ENCODE data around the gene GABRB1.
A peak's percentile ranks its signal among the peaks of the same experiment; 100 is the strongest.

Gene GABRB1

DNA sequence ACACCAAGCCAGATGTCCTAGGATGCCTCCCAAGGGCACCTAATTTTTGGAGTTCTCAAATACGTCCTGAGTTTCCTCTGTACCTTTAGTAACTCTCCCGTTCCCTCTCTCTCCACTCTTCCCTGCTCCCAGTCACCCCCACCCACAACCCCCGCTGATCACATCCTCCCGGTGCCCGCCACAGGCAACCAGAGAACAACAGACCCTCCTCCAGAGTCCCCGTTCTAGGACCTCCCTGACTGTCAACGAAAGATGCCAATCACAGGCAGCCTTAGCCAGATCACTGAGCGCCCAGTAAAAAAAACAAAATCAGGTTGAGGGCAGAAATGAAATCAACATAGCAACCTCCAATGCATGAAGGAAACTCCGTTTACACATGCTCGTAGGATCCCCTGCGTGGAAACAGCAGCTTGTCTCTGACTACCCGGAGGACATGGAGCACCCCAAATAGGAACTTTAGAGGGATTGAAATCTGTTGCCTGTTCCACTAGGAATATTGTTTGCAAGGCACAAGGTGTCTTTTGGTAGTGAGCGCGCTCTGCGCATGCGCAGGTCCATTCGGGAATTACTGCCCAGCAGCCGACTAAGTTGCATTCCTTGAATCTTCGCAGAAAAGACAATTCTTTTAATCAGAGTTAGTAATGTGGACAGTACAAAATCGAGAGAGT lies at the start of gene GABRB1:
TSS of gene GABRB1 (plus strand) at position 557 of the 668 bp plus-strand sequence.
- DNase-seq: peak; percentile 2

DNA sequence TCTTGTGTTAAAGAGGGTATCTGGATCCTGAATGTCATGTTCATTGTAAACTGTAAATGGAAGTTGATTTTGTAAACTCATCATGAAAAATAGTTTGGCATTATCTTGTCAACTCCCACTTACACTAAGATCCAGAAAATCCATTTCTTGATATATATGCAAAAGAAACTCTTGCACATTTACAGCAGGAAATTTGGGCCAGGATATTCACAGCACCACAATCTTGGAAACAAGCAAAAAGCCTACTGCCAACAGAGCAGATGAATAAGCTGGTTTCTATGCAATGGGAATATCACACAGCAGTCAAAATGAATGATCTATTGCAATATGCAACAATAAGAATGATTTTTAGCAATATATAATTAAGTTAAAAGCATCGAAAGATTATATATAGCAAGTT lies 46.6 kb upstream of the GABRB1 start:
- DNase-seq: no peak

DNA sequence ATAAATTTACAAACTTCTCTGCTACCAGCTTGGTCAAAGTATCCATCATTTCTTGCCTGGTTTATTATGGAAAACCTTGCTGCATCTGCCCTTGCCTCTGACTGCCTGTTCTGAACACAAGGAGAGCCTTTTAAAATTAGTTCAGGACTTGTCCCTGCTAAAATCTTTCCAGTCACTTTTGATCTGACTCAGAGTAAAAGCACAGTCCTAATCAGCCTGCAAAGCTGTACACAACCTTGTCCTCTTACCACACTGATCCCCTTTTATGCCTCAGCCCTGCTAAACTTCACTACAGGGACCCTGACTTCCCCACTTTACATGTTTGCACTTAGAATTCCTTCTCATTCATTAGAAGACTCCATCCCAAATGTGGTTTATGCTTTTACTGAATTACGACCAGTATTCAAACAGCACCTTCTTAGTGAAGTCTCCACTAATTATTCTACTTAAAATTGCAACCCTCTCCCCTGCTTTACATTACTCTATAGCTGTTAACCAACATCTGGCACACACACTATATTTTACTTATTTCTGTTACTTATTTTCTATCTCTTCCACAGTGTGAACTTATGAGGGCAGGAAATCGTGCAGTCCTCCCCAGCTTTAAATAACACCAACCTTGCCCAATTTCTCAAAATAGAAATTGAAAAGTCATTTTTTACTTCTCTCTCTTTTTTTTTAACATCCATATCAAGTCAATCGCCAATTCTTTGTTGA lies 44.3 kb upstream of the GABRB1 start:
- DNase-seq: no peak

DNA sequence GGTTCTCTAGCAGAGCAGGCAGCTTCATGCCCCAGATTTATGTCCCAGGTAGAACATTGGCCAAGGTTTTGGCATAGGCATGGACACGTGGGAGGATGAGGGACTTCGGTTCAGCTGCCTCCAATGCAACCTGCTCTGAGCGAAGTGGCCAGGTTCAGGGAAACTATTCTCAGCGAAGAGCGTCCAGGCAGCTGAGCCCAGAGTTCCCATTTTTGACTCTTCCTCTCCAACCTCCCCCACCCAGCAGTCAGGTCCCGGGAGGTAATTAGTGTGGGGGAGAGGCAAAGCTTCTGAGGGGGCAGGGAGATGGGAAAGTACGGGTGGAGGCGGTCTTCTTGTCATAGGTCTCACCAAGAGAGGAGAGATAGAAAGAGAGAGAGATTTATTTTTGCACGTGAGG lies 39.0 kb upstream of the GABRB1 start:
- no peak for DNase-seq

DNA sequence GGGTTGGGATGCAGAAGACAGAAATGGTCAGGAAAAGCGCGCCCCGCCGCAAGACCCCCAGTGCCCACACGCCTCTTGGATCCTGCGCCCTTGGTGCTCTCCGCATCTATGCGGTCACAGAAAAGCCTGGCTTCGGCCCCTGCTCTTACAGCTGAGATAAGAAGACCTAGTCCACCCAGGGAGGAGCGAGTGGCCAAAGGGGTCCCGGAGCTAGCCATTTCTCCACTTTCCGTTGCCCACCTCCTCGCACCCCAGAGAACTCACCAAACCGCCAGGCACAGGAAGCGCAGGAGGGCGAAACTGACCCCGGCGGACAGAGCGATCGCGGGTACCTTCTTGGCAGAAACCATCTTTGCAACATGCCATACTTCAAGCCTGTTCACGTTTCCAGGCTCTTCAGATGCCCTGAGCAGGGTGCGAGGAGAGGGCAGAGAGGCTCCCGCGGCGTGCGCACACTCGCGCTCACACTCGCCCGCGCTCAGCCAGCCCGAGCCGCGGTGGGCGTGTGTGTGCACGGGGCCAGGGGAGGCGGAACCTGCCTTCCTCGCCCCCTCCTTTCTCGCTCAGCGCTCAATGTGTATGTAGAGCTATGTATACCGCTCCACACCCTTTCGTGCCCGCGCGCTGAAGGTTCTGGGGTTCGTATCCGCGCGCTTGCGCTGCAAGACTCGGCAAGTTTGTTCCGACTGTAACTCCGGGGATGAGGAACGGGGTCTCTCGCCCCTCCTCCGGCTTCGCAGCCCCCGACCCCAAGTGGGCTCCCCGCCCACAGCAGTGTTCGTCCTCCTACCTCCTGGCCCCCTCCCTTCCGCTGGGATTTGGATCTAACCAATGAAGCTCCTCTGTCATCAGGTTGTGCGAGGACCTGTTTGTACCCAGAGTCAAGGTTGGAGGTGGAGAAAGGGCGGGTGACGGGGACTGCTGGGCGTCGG lies 38.0 kb upstream of the GABRB1 start, which contains the start of gene GABRA4:
TSS of gene GABRA4 (minus strand) at position 507 of the 932 bp plus-strand sequence. CDS start at position 350, 157 bp downstream.
- no peak for DNase-seq

DNA sequence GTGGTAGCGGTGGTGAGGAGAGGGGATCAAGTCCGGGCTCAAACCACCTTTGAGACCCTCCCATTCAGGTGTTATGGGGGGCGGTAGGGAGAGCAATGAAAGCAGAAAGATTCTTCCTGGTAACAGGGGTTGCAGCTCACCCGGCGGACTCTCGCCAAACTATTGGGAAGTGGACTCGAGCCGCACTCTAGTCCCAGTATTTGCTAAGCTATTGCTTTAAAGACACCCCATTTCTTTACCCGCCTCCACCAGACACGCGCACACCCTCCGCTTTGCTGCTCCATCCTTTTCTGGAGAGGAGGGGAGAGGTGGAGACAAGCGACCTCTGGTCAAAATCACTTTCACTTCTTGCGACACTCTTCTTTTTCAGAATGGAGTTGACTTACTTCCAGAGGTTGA lies 37.4 kb upstream of the GABRB1 start:
- no peak for DNase-seq

DNA sequence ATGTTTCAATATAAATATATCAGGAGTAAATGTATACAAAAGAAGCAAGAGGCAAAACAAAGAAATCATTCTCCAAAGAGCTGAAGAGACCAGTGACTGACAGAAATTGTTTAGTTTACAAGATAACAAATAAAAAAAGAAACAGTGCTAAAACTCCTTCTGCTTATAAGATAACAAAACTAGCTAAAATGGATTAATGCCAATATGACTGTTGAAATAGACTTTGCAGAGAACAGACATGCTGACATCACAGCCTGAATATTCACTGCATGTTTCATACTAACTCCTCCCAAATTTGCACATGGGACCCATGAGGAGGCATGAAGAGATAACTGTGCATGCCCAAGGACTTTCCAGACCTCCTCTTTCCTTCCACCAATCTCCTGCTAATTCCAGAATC lies 31.8 kb upstream of the GABRB1 start:
- no peak for DNase-seq

DNA sequence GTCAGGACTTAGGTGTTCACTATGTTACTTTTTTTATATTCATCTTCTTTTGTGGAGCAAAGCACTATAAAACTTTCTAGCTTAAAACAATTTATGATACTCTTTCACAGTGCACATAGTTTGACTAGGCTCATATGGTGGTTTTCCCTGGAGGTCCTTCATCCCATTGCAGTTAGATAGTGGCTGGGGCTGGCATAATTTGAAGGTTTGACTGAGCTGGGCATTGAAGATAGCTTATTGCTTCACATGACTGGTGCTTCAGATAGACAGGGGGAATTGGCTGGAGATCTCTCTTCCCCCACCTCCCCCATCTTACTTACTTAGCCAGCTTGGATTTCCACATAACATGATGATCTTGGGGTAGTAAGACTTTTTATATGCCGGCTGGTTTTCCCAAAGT lies 31.0 kb upstream of the GABRB1 start:
- DNase-seq: no peak

DNA sequence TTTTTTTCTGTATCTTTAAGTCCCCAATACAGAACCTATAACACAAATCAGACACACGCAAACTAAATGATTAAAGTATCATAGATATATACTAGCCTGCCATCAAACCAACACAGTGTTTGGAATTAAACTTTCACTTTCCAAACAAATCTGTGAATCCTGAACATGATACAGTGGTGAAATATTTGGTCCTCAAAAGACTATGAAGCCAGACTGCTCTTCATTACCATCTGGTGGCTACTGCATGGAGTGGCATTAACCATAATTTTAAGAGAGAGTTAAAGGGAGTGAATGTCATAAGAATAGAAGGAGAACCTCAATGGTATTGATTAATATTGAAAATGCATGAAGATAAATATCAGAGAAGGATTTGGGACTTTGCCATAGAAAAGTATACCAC lies 28.8 kb upstream of the GABRB1 start:
- no peak for DNase-seq

DNA sequence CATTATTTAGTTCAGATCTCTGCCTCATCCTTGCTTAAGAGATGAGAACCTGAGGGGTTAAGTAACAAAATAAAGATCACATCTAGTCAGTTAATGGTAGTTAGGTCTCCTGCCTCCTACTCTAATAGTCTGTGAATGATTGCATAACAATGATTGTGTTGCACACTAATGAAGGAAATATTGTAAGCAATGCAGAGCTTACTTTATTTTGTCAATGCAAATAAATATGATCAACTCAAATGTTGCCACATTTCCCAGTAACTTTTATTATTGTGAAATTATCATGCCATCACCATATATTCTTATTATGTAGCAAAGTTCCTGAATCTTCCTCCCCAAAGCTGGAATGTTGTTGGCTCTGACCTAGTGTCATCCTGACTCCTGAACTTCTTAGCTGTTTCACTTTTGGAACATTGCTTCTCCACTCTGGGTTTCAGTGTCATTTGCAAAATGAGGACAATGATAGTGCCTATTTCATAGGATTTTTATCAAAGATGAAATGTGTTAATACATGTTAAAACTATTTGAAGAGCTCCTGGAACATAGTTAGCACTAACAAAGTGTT lies 20.9 kb upstream of the GABRB1 start:
- DNase-seq: no peak

DNA sequence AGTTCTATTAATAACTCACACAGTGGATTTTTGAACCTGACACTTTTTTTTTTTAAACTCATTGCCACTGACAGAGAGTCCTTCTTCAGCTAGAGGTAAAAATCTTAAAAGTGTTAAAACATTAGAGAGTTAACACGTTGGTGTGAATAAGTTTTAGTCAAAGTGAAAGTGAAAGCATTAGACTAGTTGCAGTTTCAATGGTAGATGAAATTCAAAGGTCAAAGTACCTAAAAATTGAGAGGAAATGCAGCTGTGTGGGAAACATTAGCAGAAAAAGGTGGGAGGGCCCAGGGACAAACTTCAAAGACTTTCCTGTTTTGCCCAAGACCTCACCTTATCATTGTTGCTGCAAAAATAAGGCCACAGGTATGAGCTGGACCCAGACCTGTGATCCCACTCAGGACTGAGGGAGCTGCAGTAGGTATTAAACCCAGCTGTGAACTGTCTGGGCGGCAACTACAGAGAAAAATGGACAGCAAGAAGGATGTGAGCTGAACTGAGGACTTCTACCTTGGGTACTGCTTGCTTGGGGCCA lies 20.4 kb upstream of the GABRB1 start:
- no peak for DNase-seq

DNA sequence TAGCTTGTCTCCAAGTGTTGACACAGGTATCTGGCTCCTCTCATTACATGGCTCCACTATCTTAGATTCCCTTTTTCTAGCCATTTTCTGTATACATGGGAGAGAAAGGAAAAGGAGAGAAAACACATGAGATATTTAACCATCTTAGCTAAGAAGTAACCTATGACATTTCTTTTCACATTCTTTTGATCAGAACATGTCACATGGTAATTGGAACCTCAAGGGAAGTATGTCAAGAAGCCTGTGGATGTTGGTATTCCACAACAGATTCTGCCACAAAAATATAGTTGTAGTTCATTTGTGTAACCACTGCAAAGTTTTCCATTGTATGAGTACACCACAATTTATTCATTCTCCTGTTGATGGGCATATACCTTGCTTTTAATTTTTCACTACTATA lies 18.7 kb upstream of the GABRB1 start:
- DNase-seq: no peak

DNA sequence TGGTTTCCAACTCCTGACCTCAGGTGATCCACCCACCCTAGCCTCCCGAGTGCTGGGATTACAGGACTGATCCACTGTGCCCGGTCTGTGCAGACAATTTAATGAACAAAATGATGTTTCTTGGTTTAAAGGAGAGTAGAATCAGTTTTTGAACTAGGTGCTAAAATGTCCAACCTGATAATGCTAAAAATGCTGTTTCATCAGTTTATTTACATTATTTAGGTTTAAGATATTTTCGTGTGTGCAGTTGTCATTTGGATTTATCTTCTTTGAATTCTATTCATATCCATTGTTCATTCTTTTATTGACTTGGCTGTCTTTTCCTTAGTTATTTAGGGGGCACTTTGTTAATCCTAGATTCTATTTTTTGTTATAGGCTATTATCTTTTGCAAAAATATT lies 18.0 kb upstream of the GABRB1 start:
- DNase-seq: no peak

DNA sequence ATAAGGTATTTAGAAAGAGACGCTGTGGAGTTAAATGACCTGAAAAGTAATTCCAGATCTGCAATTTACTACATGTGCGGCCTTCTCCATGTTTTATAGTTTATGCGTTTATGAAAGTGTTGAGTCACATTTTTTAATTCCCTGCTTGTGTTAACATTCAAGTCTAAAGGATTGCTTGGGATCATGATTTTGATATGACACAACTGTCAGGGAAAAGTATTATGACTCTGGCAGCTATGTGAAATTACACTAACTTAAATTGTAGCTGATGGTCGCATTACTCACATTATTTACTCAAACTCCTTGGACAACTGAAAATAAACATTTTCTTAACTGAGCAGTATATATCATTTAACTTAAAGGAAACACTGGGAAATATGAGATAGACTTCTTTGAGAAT lies 14.3 kb upstream of the GABRB1 start:
- DNase-seq: no peak

DNA sequence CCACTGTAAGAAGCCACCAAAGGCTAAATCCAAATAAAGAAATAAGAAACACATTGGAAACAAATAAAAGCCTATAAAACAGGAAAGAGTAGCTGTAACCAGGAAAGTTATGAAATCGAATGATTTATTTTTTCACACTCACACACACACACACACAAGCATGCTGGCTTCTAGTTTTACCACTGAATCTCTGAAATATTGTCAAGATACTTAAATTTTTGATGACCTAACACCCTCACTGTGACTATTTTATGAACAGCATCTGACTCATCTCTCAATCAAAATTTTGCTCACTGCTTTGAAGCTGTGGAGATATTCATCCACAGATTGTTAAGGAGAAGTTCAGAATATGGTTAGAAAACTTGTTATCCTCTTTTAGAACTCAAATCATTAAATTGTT lies 13.9 kb upstream of the GABRB1 start:
- no peak for DNase-seq

DNA sequence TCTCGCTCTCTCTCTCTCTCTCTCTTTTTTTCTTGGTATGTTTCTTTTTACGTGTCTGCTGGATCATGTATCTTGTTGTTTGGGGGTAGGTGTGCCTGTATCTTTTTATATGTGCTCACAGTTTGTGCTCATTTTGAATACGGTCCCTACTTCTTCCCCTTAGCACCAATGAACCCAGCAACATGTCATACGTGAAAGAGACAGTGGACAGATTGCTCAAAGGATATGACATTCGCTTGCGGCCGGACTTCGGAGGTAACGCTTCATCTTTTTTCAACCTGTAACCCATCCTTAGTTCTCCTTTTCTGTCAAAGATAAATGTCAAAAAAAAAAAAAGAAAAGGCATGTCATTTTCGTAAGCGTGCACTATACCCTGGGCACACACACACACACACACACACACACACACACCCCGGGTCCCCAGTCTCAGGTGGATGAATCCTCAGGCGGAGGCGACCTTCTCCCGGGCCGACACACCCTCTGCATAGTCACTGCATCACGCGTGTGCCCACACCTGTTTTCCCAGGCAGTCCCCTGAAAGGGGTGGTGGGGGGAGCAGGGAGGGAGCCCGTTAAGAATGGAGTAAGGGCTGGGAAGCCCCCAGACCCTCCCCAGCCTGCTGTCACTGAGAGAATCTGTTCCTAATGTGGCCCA lies 511 bp downstream of the GABRB1 start:
- no peak for DNase-seq

DNA sequence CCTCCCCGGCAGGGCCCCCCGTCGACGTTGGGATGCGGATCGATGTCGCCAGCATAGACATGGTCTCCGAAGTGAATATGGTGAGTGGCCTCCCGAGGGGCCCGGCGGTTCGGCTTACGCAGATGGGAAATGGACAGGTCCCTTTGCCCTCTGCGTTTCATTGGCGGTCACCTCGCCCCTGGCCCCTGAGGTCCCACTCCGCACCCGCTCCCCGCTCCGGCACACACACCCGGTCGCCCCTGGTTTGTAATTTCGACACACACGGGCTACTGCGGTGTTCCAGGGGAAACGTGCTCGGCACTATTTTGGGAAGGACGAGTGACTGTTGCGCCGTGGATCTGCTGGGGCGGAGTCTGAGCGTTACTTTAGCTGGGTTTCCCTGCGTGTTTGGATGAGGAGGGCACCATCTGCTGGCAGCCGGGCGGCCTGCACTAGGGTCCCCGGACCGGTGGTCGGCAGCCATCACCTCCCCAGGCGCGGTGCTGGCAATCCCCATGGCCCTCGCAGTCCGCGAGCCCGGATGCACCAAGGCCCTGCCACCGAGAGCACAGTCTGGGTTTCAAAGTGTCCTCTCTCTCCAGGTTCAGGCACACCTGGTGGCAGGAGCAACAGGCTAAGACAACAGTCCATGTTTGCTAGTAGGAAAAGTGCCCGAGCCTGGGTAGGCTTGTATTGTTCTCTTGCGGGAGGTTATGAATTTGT lies 1.2 kb downstream of the GABRB1 start:
- peak; percentile 14 for DNase-seq

DNA sequence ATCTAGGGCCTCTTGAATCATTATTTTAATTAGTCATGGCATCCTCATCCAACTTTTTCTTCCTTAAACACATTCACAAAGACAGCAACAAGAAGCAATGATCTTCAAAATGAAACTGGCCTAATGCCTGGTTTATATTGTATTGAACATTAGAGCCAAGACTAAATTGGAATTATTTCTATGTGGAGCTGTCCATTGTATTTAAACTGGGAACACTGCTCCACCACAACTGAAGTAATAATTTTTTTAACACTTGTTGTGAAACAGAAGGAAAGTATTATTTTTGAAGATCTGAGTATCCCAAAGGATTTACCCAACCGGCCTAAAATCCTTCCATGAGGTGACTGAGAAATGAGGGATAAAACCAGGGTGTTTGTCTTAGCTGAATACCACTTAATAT lies 6.9 kb downstream of the GABRB1 start:
- DNase-seq: no peak

DNA sequence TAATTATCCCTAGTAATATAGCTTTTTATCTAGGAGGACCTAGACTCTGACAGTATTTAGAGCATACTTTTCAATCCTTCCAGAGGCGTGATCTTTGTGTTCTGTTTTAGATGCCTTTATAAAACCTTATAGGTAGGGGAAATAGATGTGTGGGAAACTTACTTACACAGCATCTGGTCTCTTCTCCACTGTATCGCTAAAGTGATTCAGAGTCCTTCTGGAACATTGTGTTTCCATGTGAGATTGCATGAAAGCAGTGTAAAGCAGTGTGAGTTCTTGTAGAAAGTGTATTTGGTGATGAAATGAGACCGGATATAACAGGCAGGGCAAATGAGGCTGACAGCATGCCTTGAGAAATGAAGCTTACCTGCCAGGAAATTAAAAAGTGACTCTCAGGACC lies 9.5 kb downstream of the GABRB1 start:
- no peak for DNase-seq

DNA sequence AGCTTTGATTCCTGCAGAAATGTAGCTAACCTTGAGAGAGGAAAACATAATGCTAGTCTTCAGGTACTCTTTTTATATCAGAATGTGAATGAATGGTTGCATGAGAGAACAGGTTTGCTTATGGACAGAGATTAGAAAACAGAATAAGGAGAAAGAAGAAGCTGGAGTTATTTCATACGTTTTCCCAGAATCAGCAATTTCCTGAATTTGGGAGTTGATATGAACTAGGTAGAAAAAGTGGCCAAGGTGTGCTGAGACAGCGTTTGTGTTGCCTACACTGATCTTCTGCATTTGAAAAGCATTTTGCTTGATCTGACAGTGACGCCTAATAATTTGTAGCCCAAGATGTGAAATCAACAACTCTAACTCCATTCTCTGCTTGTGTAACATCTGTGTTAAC lies 12.5 kb downstream of the GABRB1 start:
- no peak for DNase-seq

DNA sequence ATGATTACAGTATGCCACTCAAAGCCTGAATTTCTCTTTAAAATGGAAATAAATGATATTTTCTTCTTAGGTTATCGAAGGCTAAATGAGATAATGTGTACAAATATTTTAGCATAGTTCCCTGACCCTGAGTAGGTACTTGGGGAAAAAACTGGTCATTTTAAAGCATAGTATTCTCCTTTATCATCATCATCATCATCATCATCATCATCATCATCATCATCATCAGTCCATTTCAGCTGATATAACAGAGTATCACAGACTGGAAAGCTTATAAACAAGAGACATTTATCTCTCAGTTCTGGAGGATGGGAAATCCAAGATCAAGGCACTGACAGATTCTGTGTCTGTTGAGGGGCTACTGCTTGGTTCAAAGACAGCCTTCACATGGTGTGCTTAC lies 13.9 kb downstream of the GABRB1 start:
- no peak for DNase-seq

DNA sequence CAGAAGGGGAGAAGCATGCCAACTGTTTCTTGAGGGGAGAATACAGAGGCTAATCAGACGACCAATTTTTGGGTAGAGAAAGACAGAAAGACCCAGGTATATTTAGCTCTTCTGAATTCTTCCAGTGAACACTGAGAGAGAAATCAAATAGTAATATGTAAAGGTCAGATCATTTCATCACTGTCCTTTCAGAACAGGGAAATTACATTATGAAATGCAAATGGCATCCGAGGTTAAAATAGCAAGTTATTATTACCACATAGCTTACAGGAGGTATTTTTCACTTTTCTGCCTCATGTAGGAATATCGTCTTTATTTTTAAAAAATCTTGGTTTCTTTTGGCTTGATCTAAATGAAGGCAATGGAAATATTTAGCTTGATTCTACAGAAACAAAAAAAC lies 18.0 kb downstream of the GABRB1 start:
- DNase-seq: no peak

All from NCI-H510A (cell line).